Stimulated activated naive CD8-positive, alpha-beta T cell treated with anti-CD3 and anti-CD28 coated beads, Interleukin-15, Interleukin-2, amounts not matched to agents 100 U/mL and 50 U/mL, for 24 hours (primary cell): Measurements from ENCODE around the gene MYG1.
"Not testable (repeated sequence)": the region's sequence is repeated elsewhere in the genome, so short reads cannot be mapped to it uniquely, and the experiment has no call there.

ENCODE experiments used
- ATAC-seq: fragments of 150-1000 bp; cut with Tn5 transposase; one replicate; pipeline ENCODE4 v1.10.0; 2021
- DNase-seq: peaks from one replicate; pipeline ENCODE4 v3.0.0; 2021

MYG1 gene

GRCh38 chr12:53327435-53328042, 28.0 kb downstream of the MYG1 start:
- DNase-seq (no peak), ATAC-seq (no peak)

GRCh38 chr12:53328043-53328435, 28.5 kb downstream of the MYG1 start:
- peak; percentile 24 for DNase-seq
- ATAC-seq = no peak

- no peak for DNase-seq
- ATAC-seq = no peak
Observed at GRCh38 chr12:53330671-53331070, 31.2 kb downstream of the MYG1 start.

GRCh38 chr12:53332339-53332738, 32.8 kb downstream of the MYG1 start:
- DNase-seq, ATAC-seq: not testable (repeated sequence)

GRCh38 chr12:53332744-53333143, 33.2 kb downstream of the MYG1 start:
- ATAC-seq = no peak
- DNase-seq = no peak

- DNase-seq (no peak), ATAC-seq (no peak)
Observed at GRCh38 chr12:53333289-53333688, 33.8 kb downstream of the MYG1 start.

GRCh38 chr12:53333845-53334244, 34.4 kb downstream of the MYG1 start:
- no peak for ATAC-seq
- no peak for DNase-seq

- ATAC-seq = no peak
Observed at GRCh38 chr12:53334822-53335221, 35.3 kb downstream of the MYG1 start.

GRCh38 chr12:53336181-53336681, 36.7 kb downstream of the MYG1 start, which contains the start of gene SP7:
TSS of gene SP7 (minus strand) at chr12:53336354. CDS start at chr12:53335646, 708 bp downstream.
- ATAC-seq (no peak), DNase-seq (no peak)

More at GRCh38 chr12:53334822-53335221, 35.3 kb downstream of the MYG1 start:
- DNase-seq = no peak

- no peak for DNase-seq
- no peak for ATAC-seq
Observed at GRCh38 chr12:53338017-53338416, 38.5 kb downstream of the MYG1 start.

GRCh38 chr12:53338916-53339315, 39.4 kb downstream of the MYG1 start:
- ATAC-seq (no peak), DNase-seq (no peak)

- ATAC-seq (peak; percentile 58), DNase-seq (peak; percentile 46)
Observed at GRCh38 chr12:53340398-53340797, 40.9 kb downstream of the MYG1 start.

GRCh38 chr12:53343449-53343848, 44.0 kb downstream of the MYG1 start:
- DNase-seq (no peak), ATAC-seq (no peak)

- no peak for ATAC-seq
- no peak for DNase-seq
Observed at GRCh38 chr12:53343969-53344368, 44.5 kb downstream of the MYG1 start.

- ATAC-seq (no peak), DNase-seq (peak; percentile 18)
Observed at GRCh38 chr12:53344487-53344823, 45.0 kb downstream of the MYG1 start.

GRCh38 chr12:53344824-53345485, 45.5 kb downstream of the MYG1 start:
- peak; percentile 81 for ATAC-seq
- peak; percentile 85 for DNase-seq

- no peak for DNase-seq
- no peak for ATAC-seq
Observed at GRCh38 chr12:53345486-53346188, 46.1 kb downstream of the MYG1 start.

GRCh38 chr12:53346491-53346890, 47.0 kb downstream of the MYG1 start:
- DNase-seq (no peak), ATAC-seq (no peak)

- DNase-seq (no peak), ATAC-seq (no peak)
Observed at GRCh38 chr12:53347905-53348304, 48.4 kb downstream of the MYG1 start.

- DNase-seq (peak; percentile 82), ATAC-seq (peak; percentile 95)
Observed at GRCh38 chr12:53352331-53353256, 53.1 kb downstream of the MYG1 start.

GRCh38 chr12:53353257-53353655, 53.8 kb downstream of the MYG1 start:
- ATAC-seq = no peak
- no peak for DNase-seq

GRCh38 chr12:53355121-53355520, 55.6 kb downstream of the MYG1 start:
- ATAC-seq (no peak), DNase-seq (no peak)
